H7 (cell line): ENCODE measurements around the gene PGP. TPM values are rescaled to one million over a fixed set of nuclear protein-coding genes. Genes with fewer than 3 reads are reported as not detected.
"Not testable (repeated sequence)": the region's sequence is repeated elsewhere in the genome, so short reads cannot be mapped to it uniquely, and the experiment has no call there.

ENCODE experiments used
- DNase-seq: peaks from one replicate; pipeline ENCODE4 v3.0.0; 2012
- H3K27me3 ChIP-seq: 2 replicates; pipeline ENCODE4 v1.6.0; 2011; ENCODE audit warnings: mild to moderate bottlenecking, low read length; ENCODE audit not compliant: control insufficient read depth, insufficient read depth
- H3K36me3 ChIP-seq: replicated peaks from 2 replicates; pipeline ENCODE4 v1.5.1; 2011; ENCODE audit warnings: low read length; ENCODE audit not compliant: control insufficient read depth, insufficient read depth
- H3K4me3 ChIP-seq: 2 replicates; pipeline ENCODE4 v1.5.1; 2011; ENCODE audit warnings: low read depth, mild to moderate bottlenecking, control low read depth, low read length, moderate library complexity; ENCODE audit not compliant: insufficient read depth
- total RNA-seq: library from RNA; depleted of rRNA; stranded (reverse); fragments of >200 nt; shearing (Covaris generic); gene quantifications from 2 replicates; pipeline ENCODE4 v1.2.3, GENCODE V29; 2014

The PGP gene
- total RNA-seq, 1 experiment from 2014 or later = 57.4 TPM

GRCh38 chr16:2243781-2244180 is 29.1 kb upstream of the PGP start:
- Histone ChIP-seq H3K36me3 (peaks cover 11% of the 10 kb centered on the region), H3K27me3 (no peaks in the 10 kb centered on the region), H3K4me3 (no peak overlapping the region)
- peak; percentile 52 for DNase-seq

DNA sequence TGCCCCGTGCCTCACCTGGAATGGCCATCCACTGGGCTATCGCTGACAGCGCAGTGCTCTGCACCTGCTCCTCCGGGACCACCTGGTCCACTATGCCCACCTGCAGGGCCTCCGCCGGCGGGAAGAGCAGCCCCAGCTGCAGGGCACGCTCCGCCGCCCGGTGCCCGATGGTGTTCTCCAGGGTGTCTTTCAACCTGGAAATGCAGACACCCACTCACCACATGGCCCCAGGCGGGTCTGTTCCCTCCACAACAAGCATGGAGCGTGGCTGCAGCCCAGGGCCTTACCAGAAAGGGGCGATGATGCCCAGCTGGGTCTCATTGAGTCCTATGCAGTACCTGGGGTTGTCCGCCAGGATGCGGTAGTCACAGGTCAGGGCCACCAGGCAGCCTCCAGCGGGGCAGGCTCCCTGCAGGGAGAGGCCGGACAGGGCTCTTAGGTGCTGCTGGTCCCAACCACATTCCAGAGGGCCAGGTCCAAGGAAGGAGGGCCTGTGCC is 28.4 kb upstream of the PGP start:
- Histone ChIP-seq H3K36me3 (peaks cover 11% of the 10 kb centered on the region), H3K27me3 (peaks cover 2% of the 10 kb centered on the region), H3K4me3 (no peak overlapping the region)
- peak; percentile 86 for DNase-seq

GRCh38 chr16:2242598-2242997 is 28.0 kb upstream of the PGP start:
- H3K27me3 ChIP-seq = peaks cover 7% of the 10 kb centered on the region
- peak; percentile 44 for DNase-seq
- no peak overlapping the region for H3K4me3 ChIP-seq
- peaks cover 11% of the 10 kb centered on the region for H3K36me3 ChIP-seq

- H3K36me3 ChIP-seq, H3K4me3 ChIP-seq, DNase-seq: not testable (repeated sequence)
- peaks cover 22% of the 10 kb centered on the region for H3K27me3 ChIP-seq
These were observed 25.7 kb upstream of the PGP start for GRCh38 chr16:2240331-2240730.

GRCh38 chr16:2238838-2239675 is 24.4 kb upstream of the PGP start:
- Histone ChIP-seq H3K36me3 (peaks cover 2% of the 10 kb centered on the region), H3K27me3 (peaks cover 22% of the 10 kb centered on the region), H3K4me3 (no peak overlapping the region)
- peak; percentile 89 for DNase-seq

DNA sequence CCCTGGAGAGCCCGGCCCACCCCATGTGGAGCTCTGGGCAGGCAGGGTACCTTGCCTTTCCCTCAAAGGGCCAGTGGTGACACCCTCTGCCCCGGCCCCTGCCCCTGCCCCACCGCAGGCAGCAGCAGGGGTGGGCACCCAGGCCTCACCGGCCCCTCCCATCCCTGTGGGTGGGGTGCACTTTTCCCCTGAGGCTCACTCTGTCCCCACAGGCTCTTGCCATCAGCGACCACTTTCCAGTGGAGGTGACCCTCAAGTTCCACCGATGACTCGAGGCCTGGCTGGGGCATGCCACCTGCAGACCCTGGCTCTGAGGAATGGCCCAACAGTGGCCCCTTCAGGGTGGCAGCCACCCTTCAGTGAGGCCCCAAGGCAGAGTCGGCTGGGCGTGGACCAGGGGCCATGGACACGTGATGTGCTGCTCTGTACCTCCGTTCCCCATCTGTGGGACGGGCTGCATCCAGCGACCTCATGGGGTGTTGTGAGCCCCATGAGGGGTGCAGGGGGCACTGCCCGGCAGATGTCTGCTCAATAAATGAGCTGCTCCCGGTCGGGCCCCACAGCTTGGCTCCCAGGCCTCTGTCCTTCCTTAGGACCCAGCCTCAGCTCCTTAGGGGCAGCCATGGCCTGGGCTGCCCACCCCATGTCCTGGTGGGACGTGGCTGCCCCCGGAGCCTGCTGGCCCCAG is 23.7 kb upstream of the PGP start:
- peak; percentile 86 for DNase-seq
- Histone ChIP-seq H3K27me3 (peaks cover 22% of the 10 kb centered on the region), H3K4me3 (no peak overlapping the region), H3K36me3 (peaks cover 2% of the 10 kb centered on the region)

- peaks cover 22% of the 10 kb centered on the region for H3K27me3 ChIP-seq
- H3K4me3 ChIP-seq = peak overlapping the region; percentile 33; the same call in 1 of the 2 replicates
- DNase-seq = peak; percentile 88
- H3K36me3 ChIP-seq = peaks cover 2% of the 10 kb centered on the region
These were observed 23.0 kb upstream of the PGP start for GRCh38 chr16:2237493-2238149.

DNA sequence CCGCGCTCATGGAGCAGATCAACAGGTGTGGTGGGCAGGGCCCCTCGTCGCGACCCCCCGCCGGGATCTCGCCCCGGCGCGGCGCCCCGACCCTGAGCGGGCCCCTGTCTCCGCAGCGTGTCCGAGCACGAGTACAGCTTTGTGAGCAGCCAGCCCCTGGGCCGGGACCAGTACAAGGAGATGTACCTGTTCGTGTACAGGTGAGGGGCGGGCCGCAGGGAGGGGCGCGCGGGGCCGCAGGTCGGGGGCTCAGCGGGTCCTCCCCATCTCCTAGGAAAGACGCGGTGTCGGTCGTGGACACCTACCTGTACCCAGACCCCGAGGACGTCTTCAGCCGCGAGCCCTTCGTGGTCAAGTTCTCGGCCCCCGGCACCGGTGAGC is 22.5 kb upstream of the PGP start:
- peak; percentile 88 for DNase-seq
- H3K36me3 ChIP-seq = no peaks in the 10 kb centered on the region
- peaks cover 22% of the 10 kb centered on the region for H3K27me3 ChIP-seq
- peak overlapping the region; percentile 33 for H3K4me3 ChIP-seq

- H3K4me3 ChIP-seq = peak within 1 kb of the TSS; percentile 33
- H3K36me3 ChIP-seq = no peaks in the 10 kb centered on the region; the same call in 1 of the 2 replicates
- peak; percentile 94 for DNase-seq
- peaks cover 22% of the 10 kb centered on the region for H3K27me3 ChIP-seq
These were observed 21.9 kb upstream of the PGP start, which contains the start of gene DNASE1L2 for GRCh38 chr16:2236337-2237101. Gene DNASE1L2, plus strand, starts transcription at chr16:2236444. Its CDS starts 373 bp downstream, at chr16:2236817.

- DNase-seq = no peak
- Histone ChIP-seq H3K36me3 (peaks cover 1% of the 10 kb centered on the region; the same call in 1 of the 2 replicates), H3K4me3 (no peak overlapping the region), H3K27me3 (peaks cover 22% of the 10 kb centered on the region)
These were observed 21.2 kb upstream of the PGP start for GRCh38 chr16:2235695-2236336.

DNA sequence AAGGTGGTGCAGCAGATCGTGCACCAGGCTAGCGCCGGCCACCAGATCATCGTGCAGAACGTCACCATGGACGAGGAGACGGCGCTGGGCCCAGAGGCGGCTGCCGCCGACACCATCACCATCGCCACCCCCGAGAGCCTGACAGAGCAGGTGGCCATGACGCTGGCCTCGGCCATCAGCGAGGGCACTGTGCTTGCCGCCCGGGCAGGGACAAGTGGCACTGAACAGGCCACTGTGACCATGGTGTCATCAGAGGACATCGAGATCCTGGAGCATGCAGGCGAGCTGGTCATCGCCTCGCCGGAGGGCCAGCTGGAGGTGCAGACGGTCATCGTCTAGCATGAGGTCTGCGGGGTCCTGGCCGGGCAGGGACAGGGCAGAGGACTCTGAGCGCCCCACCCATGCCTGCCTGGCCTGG is 20.6 kb upstream of the PGP start:
- Histone ChIP-seq H3K27me3 (peaks cover 22% of the 10 kb centered on the region), H3K4me3 (no peak overlapping the region), H3K36me3 (peaks cover 1% of the 10 kb centered on the region; the same call in 1 of the 2 replicates)
- peak; percentile 62 for DNase-seq

GRCh38 chr16:2234813-2235170 is 20.2 kb upstream of the PGP start:
- peaks cover 22% of the 10 kb centered on the region for H3K27me3 ChIP-seq
- DNase-seq = peak; percentile 68

More at GRCh38 chr16:2234813-2235170, 20.2 kb upstream of the PGP start:
- Histone ChIP-seq H3K36me3 (peaks cover 1% of the 10 kb centered on the region; the same call in 1 of the 2 replicates), H3K4me3 (no peak overlapping the region)
